Measurements from ENCODE around the gene PLXNA4.

Gene PLXNA4

DNA sequence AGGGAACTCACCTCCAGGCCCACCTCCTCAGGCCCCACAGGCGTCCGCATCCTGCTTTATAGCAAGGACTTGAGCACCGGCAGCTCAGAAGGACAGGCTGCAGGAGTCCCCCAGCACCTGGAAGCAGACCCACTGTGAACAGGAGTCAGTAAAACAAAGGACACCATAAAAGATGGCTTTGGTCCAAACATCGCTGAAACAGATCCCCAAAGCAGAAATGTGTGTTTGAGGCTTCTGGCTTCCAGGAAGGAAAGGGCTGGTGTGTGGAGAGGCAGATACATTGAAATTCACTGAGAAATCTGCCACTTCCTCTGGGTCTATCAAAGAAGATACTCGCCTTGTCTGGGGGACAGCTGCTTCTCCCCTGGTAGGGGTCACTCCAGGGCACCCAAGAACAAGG is 286.2 kb downstream of the PLXNA4 start:
- no peak for DNase-seq (ENCODE audit: low read depth in 2 of 2, low spot score in 1 of 2)

DNA sequence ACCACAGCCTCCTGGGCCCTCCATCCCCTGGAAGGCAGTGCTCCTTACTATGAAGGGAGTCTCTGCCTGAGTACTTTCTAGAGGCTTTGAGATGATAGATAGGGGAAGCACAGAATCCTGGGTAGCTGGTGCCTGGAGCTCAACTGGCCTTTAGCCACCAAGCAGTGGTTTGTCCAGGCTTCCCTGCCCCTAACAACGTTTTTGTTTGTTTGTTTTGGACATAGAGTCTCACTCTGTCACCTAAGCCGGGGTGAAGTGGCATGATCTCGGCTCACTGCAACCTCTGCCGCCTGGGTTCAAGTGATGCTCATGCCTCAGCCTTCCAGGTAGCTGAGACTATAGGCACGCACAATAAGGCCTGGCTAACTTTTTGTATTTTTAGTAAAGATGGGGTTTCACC is 289.4 kb downstream of the PLXNA4 start:
- DNase-seq (ENCODE audit: low read depth in 2 of 2, low spot score in 1 of 2) = no peak

DNA sequence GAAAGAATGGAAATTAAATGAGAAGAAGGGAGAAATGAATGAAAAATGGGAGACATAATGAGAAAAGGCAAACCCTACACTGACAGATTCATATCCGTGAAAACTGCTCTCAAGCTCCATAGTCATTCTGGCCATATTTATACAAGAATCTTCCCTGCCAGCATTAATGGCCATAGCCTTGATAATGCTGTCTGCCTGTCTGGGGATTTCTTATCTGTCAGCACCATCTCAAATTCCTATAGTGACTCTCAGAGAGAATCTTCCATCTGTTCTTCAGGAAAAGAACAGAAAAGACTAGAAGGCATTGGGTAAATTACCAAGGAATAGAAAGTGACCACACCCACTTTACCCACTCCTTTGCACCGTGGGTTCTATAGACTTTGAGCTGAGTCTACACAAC is 295.9 kb downstream of the PLXNA4 start:
- no peak for DNase-seq (ENCODE audit: low read depth in 2 of 2, low spot score in 1 of 2)

DNA sequence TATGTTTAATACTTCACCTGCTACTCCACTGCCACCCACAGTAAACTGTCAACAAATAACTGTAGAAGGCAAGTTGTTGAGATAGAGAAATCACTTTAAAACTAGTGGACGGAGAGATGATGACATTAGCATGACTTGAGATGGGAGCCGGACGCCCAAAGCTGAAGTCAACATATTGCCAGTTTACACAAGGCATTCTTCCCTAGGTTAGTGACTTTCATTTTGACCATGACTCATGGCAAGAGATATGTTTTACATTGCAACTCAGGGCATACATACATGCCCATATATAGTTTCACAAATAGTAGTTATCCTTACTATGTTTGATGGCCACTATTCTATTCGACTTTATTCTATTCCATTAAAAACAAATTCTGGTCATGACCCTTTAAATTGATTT is 296.6 kb downstream of the PLXNA4 start:
- DNase-seq (ENCODE audit: low read depth in 2 of 2, low spot score in 1 of 2) = no peak

DNA sequence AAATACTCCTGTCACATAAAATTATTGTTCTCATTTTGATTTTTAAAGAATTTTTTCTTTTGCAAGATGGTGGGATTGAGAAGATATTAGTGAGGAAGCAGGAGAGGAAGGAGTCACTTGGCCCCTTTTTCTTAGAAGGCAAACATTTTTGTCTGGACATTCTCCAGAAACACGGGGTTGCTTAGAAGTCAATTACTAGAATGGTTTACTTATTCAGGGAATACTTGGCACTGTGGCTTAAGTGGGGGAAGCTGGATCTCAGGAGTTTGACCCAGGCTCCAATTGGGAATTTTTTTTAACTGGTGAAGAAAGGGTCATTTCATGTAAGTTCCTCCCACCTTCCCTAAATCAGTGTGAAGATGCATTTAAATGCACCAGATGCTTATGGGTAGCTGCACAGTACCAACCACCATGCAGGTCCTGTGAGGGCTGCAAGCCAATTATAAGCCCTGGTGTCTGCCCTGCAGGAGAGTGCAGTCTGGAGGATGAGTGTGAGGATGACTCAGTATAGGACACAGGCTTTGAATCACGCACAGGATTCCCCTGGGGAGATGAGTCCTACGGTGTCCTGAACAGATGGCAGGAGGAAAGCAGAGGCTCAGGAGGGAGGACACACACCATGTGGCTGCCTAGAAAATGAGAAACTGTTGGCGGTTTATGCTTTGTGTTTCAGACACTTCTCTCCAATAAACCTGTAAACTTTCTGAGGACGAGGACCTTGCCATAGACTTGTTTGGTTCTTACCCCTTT is 299.1 kb downstream of the PLXNA4 start:
- no peak for DNase-seq (ENCODE audit: low read depth in 2 of 2, low spot score in 1 of 2)

DNA sequence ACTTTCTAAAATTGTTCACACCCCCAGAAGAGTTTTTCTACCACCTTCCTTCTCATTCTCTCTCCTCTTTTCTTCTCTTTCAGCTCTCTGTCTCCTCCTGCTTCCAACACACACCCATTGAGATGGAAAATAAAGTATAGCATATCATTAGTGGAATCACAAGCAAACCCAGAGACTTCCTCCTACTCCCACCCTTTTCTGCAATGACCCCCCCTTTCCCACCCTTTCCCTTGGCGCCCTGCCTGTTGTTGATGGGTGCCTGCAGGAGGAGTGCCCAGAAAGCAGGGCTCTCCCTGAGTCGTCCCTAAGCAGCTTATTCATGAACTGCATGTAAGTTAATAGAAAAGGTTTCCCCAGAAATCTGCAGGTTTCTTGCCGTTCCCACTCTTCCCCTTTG is 300.0 kb downstream of the PLXNA4 start:
- no peak for DNase-seq (ENCODE audit: low read depth in 2 of 2, low spot score in 1 of 2)

GRCh38 chr7:132275416-132276233 is 300.6 kb downstream of the PLXNA4 start:
- DNase-seq (ENCODE audit: low read depth in 2 of 2, low spot score in 1 of 2) = no peak

DNA sequence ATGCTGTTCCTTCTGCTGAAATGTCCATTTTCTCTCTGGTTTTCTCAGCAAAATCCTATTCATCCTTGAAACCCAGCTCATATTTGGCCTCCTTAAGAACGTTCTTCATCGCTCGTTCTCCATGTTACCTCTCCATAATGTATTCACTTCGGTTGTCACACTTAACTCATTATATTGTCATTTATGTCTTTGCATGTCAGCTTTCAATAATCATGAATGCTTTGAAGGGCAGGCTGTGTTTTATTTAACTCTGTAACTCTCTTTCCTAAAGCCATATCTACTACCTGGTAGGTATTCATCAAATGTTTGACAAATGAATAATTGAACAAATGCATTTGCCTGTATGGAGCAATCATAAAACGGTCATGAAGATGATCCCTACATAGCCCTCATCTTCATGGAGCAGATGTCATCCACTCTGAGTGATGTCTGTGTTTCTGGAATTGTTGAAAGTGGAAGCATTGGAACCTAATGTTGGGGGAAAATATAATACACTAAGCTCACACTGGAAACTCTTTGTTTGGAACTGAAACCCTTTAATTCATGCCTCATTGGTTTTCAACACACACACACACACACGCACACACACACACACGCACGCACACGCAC is 303.4 kb downstream of the PLXNA4 start:
- no peak for DNase-seq (ENCODE audit: low read depth in 2 of 2, low spot score in 1 of 2)

- DNase-seq (ENCODE audit: low read depth in 2 of 2, low spot score in 1 of 2) = no peak
Measured at GRCh38 chr7:132270517-132270916, 305.8 kb downstream of the PLXNA4 start.

- DNase-seq (ENCODE audit: low read depth in 2 of 2, low spot score in 1 of 2) = no peak
Measured at GRCh38 chr7:132269718-132270117, 306.6 kb downstream of the PLXNA4 start.

- DNase-seq (ENCODE audit: low read depth in 2 of 2, low spot score in 1 of 2) = no peak
Measured at GRCh38 chr7:132263151-132263550, 313.1 kb downstream of the PLXNA4 start.

GRCh38 chr7:132262160-132262470 is 314.2 kb downstream of the PLXNA4 start:
- DNase-seq (ENCODE audit: low read depth in 2 of 2, low spot score in 1 of 2) = no peak

DNA sequence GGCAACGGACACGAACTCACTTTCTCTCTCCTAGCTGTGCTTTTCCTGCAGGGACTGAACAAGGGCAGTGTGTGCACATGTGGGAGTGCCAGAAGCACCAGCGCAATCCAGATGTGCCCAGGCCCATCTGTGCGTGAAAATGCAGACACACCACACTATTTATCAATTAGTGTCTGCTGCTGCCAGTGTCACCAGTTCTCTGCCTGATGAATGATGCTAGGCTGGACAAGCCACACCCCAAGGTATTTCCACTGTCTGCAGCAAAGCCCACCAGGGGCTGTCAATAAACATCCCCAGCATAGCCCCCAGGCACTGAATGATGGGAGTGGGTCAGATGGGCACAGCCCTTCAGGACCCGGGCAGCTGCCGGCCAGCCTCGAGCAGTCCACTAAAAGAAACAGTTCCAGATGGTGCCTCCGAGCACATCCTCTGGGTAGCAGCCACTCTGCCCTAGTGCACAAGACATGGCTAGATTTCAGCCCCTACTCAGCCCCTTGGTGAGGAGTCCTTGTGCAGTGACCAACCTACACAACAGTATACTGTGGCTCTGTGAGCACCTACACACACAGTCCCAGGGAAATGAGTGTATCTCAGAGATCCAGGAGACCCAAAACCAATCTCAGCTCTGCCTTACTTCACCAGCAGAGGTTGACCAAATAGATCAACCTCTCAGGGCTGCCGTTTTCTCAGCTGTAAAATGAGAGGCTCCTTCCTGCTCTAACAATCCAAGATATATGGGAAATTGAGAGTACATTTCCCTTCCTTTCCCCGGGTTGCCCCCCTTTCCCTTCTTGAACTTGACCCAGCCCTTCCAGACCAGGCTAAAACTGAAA is 314.7 kb downstream of the PLXNA4 start:
- no peak for DNase-seq (ENCODE audit: low read depth in 2 of 2, low spot score in 1 of 2)

DNA sequence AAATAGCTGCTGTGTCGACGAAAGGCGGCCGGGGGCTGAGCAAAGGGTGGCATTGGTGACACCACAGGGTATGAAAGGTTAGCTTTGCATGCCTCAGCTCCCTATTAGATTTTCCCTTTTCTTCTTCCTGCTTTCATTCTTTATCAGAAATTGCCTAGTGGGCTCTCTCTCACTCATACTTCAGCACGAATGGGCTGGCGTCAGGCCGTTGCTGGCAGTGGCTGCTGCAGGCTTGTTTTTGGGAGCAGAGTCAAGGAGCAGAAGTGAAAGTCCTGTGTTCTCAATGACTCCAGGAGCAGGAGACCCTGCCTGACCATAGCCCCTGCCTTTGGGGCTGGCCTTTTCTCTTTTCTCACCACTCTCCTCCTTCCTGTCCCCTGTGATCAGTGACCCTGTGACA is 318.0 kb downstream of the PLXNA4 start:
- DNase-seq (ENCODE audit: low read depth in 2 of 2, low spot score in 1 of 2) = no peak

DNA sequence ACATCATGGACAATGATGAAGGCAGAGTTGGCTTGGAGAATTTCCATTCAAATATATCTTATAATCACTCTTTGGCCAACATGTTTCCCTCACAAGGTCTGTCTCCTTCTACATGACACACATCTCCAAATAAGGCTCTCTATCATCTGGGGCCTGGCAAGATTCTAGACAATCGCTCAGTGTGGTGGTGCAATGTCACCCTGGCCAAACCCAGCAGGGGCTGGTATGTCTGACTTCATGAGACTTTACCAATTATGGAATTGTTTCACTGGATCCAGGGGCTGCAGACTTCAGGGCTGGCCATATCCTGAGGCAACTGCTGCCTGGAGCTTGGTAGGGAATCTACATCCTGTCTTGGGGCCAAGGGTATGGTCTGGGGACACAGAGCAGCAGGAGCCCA is 319.0 kb downstream of the PLXNA4 start:
- no peak for DNase-seq (ENCODE audit: low read depth in 2 of 2, low spot score in 1 of 2)

DNA sequence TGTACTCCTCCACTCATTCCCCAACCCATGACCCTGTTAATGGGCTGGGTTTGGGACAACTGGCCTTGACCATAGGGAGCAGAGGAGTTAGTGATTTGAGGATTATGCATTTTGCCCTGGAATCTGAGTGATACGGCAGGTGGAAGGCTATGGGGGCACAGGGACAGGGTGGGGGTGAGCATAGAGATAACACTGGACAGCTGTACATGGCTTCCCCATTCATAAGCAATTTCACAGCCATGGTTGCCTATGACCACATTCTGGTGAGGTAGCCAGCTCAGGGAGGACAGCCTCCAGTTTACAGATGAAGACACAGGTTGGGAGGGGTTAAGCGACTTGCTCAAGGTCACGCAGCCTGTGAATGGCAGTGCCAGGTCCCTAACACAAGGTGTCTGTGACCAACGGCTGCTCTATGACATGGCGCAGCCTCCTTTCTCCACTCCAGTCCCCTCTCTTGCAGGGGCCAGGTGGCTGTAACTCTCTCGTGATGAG is 319.5 kb downstream of the PLXNA4 start:
- no peak for DNase-seq (ENCODE audit: low read depth in 2 of 2, low spot score in 1 of 2)

DNA sequence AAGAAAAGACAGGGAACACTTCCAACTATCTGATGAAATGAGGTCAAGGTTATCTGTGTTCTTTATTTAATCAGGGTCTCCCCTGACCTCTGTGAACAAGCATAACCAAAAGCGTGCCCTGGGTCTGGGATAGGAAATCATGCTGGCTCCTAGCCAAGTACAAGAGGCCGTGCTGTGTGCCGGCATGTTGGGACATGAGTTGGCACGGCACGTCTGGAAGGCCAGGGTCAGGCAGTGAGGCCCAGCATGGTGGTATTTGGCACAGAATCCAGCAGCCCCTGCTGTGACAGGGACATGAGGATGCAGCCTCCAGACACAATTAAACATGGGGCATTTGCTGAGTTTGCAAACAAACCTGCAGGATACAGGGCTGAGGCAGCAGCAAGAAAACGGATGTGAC is 320.4 kb downstream of the PLXNA4 start:
- no peak for DNase-seq (ENCODE audit: low read depth in 2 of 2, low spot score in 1 of 2)

DNA sequence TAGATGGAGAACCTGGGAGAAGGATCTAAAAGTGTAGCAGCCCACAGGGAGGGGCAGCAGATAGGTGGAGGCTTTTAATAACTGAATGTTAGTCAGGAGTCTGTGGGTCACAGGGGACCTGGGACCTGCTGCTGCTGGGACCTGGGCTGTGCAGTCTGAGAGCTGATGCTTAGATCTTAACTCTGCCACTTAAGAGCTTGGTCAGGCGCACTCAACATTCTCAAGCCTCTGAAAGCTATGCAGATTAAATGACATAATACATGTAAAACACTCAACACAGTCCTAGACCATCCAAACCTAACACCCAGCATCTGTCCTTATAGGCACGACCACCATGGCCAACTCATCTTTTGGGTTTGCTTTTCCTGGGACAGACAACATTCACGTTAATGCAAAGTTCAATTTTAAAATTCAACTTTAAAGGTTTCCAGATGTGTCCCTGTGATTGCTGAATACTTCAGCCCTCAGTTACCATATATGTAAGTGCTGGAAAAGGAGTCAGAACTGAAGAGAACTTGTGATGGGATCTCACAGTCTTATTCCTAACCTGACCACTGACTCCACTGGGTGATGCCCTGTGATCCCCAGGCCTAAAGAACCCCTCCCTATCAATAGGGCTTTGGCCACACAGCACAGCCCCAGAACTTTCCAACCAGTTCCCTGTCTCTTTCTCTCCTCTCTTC is 321.0 kb downstream of the PLXNA4 start:
- no peak for DNase-seq (ENCODE audit: low read depth in 2 of 2, low spot score in 1 of 2)

GRCh38 chr7:132254455-132254854 is 321.8 kb downstream of the PLXNA4 start:
- no peak for DNase-seq (ENCODE audit: low read depth in 2 of 2, low spot score in 1 of 2)

GRCh38 chr7:132252793-132253100 is 323.5 kb downstream of the PLXNA4 start:
- DNase-seq (ENCODE audit: low read depth in 2 of 2, low spot score in 1 of 2) = no peak

- no peak for DNase-seq (ENCODE audit: low read depth in 2 of 2, low spot score in 1 of 2)
Measured at GRCh38 chr7:132251327-132251659, 325.0 kb downstream of the PLXNA4 start.
